HG03280 (cell line): ENCODE results near the gene ZNRF1.
"Not testable (repeated sequence)": the region's sequence is repeated elsewhere in the genome, so short reads cannot be mapped to it uniquely, and the experiment has no call there.

Experiments
- ATAC-seq: cut with Tn5 transposase; IDR thresholded peaks from one replicate; pipeline ENCODE4 v1.9.1; 2021; ENCODE audit warnings: mild to moderate bottlenecking, moderate library complexity; ENCODE audit not compliant: unreplicated experiment

ZNRF1 gene

DNA sequence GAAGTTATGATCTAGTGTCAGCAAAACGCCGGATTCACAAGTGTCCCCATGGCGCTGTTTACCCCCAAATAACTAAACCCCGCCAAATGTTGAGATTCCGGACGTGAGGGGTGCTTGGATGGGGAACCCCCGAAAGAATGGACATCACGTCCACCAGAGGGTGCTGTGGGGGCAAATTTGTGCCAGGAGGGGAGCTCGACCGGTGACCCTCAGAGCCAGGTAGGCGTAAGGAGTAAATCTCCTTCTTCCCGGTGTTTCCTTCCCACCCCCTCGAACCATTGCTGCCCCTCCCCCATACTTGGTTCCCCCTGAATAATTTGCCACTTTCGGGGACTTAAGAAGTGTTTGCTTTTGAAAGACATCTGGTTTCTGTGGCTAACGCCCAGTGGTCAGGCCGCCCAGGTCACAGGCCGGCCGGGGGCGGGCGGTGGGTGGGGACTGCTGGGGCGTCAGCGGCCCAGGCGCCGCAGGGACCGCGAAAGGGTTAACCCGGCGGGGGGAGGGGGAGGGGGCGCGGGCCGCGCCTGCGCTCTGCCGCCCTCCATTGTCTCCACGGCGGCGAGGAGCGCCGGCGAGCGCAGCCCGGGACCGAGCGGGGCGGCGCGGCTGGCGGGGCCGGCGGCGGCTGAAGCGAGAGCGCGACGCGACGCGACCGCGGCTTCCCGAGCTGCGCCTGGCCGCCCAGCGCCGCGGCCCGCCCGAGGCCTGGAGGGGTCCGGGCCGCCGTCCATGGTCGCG lies at the start of gene ZNRF1:
ZNRF1 (plus strand) TSS at position 544 of the 738 bp plus-strand sequence. CDS start 648 bp downstream, outside the sequence.
- ATAC-seq = peak; percentile 68

GRCh38 chr16:74949309-74949708 lies 49.5 kb upstream of the ZNRF1 start:
- ATAC-seq = no peak

GRCh38 chr16:74950511-74950910 lies 48.3 kb upstream of the ZNRF1 start:
- ATAC-seq = no peak

GRCh38 chr16:74951206-74951605 lies 47.6 kb upstream of the ZNRF1 start:
- ATAC-seq = no peak

DNA sequence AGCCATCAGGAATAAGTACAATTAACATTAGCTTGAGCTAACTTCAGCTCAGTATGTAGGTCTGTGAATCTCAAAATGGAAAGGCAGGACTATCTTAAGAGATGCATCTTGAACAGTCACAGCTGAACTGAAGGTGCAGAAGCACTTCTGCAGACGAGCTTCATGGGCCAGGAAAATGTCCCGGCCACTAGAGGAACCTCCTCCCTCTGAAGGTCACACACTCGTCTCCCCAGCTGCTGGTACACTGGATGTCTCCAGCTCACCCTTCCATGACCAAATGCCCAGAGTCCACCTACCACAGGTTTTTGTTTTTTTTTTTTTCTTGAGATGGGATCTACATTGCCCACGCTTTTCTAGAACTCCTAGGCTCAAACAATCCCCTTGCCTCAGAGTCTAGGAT lies 47.1 kb upstream of the ZNRF1 start:
- ATAC-seq = no peak

GRCh38 chr16:74954763-74955162 lies 44.1 kb upstream of the ZNRF1 start:
- no peak for ATAC-seq

GRCh38 chr16:74973304-74973703 lies 25.5 kb upstream of the ZNRF1 start:
- ATAC-seq = no peak

DNA sequence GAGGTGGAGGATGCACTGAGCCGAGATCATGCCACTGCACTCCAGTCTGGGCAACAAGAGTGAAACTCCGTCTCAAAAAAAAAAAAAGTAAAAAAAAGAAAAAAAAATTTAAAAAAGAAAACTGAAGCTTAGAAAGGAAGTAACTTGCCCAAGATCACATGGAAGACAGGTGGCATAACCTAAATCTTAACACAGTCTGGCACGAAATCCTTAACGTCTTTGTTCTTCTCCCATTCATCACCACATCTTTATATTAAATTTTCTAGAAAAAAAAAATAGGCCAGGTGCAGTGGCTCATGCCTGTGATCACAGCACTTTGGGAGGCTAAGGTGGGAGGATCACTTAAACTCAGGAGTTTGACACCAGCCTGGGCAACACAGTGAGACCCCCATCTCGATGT lies 23.2 kb upstream of the ZNRF1 start:
- ATAC-seq = no peak

DNA sequence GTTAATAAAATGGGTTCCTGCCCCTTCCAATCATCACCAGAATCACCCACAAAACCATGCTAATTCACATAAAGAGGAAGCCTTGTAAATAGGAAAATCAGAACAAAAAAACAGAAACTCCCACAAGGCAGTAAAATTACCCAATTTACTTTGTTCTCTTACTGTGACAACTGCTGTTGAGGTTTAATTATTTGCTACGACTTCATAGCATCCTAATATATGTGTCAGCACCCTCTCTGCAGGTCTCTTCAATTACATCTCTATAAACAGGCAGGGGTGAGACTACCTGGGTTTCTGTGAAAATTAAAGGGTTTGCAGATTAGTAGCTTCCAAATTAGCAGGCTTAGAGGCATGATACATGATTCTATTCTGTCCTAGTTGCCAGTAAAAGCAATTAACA lies 16.6 kb upstream of the ZNRF1 start:
- ATAC-seq = no peak

- no peak for ATAC-seq
Observed at GRCh38 chr16:74984194-74984528, 14.7 kb upstream of the ZNRF1 start.

GRCh38 chr16:74984529-74985296 lies 14.1 kb upstream of the ZNRF1 start, which contains the start of gene WDR59:
TSS of gene WDR59 (minus strand) at chr16:74985123. CDS start at chr16:74985017, 106 bp downstream.
- peak; percentile 99 for ATAC-seq

DNA sequence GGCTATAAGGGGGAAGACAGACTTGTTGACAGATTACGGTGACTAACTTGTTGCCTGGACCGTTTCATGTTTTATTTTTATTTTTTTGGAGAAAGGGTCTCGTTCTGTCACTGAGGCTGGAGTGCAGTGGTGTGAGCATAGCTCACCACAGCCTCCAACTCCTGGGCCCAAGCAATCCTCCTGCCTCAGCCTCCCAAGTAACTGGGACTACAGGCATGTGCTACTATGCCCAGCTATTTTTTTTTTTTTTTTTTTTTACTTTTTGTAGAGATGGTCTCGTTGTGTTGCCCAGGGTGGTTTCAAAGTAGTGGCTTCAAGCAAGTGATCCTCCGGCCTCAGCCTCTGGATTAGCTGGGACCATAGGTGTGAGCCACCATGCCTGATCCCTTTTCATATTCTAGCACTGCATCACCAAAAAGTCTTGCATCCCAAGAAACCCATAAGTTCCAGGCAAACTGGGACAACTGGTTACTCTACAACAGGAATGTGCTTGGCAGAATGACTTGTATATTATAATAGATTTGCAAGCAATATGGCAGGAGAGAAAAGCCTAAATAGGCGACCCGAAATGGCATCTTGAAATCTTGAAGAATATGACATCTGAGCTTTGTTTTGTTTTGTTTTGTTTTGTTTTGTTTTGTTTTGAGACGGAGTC lies 11.7 kb upstream of the ZNRF1 start:
- no peak for ATAC-seq

DNA sequence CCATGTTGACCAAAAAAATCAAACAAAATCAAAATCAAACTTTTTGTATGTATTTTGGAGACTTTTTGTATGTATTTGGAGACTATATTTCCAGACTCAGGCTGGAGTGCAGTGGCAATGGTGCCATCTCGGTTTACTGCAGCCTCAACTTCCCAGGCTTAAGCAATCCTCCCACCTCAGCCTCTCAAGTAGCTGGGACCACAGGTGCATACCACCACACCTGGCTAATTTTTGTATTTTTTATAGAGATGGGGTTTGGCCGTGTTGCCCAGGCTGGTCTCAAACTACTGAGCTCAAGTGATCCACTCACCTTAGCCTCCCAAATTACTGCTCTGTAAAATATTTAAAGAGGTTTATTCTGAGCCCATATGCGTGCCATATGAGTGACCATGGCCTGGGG lies 9.0 kb upstream of the ZNRF1 start:
- ATAC-seq = not testable (repeated sequence)

DNA sequence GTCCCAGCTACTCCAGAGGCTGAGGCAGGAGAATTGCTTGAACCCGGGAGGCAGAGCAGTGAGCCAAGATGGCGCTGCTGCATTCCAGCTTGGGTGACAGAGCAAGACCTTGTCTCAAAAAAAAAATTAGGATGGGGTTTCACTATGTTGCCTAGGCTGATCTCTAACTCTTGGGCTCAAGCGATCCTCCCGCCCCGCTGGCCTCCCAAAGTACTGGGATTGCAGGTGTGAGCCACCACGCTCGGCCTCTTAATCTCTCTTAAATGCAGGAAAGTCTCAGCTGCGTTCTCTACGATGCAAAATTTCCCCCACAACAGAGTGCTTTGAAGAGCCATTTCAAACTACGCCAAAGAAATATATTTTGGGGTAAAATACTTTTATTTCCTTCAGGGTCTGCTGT lies 8.0 kb upstream of the ZNRF1 start:
- no peak for ATAC-seq

GRCh38 chr16:74991268-74991592 lies 7.6 kb upstream of the ZNRF1 start:
- no peak for ATAC-seq

- ATAC-seq = no peak
Observed at GRCh38 chr16:74991593-74992403, 7.0 kb upstream of the ZNRF1 start.

DNA sequence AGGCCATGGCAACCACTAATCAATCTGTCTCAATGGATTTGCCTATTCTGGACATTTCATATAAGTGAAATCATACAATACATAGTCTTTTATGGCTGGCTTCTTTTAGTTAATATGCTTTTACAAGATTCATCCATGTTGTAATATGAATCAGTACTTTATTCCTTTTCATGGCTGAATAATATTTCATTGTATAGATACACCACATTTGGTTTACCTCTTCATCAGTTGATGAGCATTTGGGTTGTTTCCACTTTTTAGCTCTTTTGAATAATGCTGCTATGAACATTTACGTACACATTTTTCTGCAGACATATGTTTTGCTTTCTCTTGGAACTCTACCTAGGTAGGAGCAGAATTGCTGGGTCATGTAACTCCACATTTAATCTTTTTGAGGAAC lies 2.8 kb upstream of the ZNRF1 start:
- no peak for ATAC-seq

DNA sequence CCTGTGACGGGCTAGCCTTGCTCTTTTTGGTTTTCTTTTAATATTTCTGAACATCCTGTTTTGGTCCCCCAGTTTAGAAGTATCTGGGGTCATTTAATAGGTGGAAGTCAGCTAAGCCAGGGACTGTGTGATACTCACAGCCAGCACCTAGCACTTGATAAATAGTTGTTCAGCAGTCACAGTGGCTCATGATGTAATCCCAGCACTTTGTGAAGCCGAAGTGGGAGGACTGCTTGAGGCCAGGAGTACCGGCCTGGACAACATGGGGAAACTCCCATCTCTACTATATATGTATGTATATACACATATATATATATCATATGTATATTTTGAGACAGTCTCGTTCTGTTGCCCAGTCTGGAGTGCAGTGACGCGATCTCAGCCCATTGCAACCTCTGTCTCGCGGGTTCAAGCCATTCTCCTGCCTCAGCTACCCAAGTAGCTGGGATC lies 1.8 kb upstream of the ZNRF1 start:
- no peak for ATAC-seq

DNA sequence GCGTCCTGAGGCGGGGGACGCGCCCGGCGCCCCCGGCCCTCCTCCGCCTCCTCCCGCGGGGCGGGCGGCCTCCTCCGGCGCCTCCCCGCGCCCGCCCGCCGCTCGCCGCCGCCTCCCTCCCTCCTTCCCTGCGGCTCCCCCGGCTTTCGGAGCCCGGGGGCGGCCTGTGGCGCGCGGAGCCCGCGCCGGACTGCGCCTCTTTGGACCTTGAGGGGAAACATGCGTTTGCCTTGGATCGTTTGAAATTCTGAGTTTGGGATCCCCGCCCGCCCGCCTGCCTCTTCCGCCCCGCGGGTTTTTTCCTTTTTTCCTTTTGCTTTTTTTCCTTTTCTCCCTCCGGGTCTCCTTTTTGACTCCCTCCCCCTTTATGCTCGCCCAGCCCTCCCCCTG lies 390 bp downstream of the ZNRF1 start:
- peak; percentile 43 for ATAC-seq

DNA sequence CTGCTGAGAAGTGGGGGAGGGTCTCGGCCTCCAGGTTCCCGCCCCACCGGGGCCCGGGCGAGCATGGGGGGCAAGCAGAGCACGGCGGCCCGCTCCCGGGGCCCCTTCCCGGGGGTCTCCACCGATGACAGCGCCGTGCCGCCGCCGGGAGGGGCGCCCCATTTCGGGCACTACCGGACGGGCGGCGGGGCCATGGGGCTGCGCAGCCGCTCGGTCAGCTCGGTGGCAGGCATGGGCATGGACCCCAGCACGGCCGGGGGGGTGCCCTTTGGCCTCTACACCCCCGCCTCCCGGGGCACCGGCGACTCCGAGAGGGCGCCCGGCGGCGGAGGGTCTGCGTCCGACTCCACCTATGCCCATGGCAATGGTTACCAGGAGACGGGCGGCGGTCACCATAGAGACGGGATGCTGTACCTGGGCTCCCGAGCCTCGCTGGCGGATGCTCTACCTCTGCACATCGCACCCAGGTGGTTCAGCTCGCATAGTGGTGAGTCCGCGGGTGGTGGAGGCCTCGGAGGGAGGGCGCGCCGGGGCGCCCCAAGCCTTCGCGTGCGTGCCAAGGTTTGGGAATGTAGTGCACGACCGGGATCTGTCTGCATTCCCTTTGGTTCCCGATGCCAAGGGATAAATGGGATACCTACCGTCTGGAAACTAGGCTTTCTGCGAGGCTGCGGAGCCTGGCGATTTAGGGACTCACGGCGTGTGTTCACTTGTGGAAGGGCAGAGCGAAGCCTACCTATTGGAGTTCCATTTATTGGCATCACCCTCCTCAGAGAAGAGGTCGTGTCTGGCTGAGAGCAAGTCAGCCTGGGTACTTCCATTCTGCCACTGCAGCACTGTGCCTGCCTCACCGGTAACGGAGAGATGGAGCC lies 1.0 kb downstream of the ZNRF1 start:
- ATAC-seq = no peak
